GM23338 (cell line): ENCODE measurements around the gene ADORA1.

ENCODE experiments used
- CTCF ChIP-seq, 2 experiments: fragments of 200-600 bp in 1 of 2; sonication (generic) in 1 of 2; conservative IDR thresholded peaks; 2 replicates each; pipeline versions ENCODE4 v1.5.1 to v1.6.1; 2016 to 2017; ENCODE audit warnings: antibody characterized with exemption in 2 of 2, low read depth in 2 of 2, mild to moderate bottlenecking in 2 of 2, moderate library complexity in 1 of 2
- TF ChIP-seq, protein P1 (sequence below): IDR thresholded peaks from one replicate; pipeline ENCODE4 v1.6.1; 2018; ENCODE audit warnings: antibody characterized with exemption; ENCODE audit not compliant: unreplicated experiment

- TF ChIP-seq CTCF (conservative IDR thresholded peaks at IDR 0.05; ENCODE audit: low read depth in 2 of 2): no peak
- TF ChIP-seq, protein P1, sequence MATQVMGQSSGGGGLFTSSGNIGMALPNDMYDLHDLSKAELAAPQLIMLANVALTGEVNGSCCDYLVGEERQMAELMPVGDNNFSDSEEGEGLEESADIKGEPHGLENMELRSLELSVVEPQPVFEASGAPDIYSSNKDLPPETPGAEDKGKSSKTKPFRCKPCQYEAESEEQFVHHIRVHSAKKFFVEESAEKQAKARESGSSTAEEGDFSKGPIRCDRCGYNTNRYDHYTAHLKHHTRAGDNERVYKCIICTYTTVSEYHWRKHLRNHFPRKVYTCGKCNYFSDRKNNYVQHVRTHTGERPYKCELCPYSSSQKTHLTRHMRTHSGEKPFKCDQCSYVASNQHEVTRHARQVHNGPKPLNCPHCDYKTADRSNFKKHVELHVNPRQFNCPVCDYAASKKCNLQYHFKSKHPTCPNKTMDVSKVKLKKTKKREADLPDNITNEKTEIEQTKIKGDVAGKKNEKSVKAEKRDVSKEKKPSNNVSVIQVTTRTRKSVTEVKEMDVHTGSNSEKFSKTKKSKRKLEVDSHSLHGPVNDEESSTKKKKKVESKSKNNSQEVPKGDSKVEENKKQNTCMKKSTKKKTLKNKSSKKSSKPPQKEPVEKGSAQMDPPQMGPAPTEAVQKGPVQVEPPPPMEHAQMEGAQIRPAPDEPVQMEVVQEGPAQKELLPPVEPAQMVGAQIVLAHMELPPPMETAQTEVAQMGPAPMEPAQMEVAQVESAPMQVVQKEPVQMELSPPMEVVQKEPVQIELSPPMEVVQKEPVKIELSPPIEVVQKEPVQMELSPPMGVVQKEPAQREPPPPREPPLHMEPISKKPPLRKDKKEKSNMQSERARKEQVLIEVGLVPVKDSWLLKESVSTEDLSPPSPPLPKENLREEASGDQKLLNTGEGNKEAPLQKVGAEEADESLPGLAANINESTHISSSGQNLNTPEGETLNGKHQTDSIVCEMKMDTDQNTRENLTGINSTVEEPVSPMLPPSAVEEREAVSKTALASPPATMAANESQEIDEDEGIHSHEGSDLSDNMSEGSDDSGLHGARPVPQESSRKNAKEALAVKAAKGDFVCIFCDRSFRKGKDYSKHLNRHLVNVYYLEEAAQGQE: no peak
These were observed 27.6 kb upstream of the ADORA1 start for GRCh38 chr1:203099805-203100515.
